Measurements from ENCODE around the gene PGBD4.
"Not testable (repeated sequence)": the region's sequence is repeated elsewhere in the genome, so short reads cannot be mapped to it uniquely, and the experiment has no call there.

DNA sequence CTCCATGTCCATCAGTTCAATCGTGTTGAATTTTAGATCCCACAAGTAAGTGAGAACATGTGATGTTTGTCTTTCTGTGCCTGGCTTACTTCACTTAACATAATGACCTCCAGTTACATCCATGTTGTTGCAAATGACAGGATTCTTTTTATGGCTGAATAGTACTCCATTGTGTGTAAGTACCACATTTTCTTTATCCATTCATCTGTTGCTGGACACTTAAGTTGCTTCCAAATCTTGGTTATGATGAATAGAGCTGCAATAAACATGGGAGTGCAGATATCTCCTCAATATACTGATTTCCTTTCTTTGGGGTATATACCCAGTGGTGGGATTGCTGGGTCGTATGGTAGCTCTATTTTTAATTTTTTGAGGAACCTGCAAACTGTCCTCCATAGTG, 18.5 kb downstream of the PGBD4 start:
- TF ChIP-seq, protein P1, sequence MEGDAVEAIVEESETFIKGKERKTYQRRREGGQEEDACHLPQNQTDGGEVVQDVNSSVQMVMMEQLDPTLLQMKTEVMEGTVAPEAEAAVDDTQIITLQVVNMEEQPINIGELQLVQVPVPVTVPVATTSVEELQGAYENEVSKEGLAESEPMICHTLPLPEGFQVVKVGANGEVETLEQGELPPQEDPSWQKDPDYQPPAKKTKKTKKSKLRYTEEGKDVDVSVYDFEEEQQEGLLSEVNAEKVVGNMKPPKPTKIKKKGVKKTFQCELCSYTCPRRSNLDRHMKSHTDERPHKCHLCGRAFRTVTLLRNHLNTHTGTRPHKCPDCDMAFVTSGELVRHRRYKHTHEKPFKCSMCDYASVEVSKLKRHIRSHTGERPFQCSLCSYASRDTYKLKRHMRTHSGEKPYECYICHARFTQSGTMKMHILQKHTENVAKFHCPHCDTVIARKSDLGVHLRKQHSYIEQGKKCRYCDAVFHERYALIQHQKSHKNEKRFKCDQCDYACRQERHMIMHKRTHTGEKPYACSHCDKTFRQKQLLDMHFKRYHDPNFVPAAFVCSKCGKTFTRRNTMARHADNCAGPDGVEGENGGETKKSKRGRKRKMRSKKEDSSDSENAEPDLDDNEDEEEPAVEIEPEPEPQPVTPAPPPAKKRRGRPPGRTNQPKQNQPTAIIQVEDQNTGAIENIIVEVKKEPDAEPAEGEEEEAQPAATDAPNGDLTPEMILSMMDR (IDR thresholded peaks at IDR 0.05): not testable (repeated sequence)
- TF ChIP-seq POLR2A (IDR thresholded peaks at IDR 0.05): not testable (repeated sequence)
